H1 (cell line): ENCODE results near the gene KIF22. TPM values are rescaled to one million over a fixed set of nuclear protein-coding genes. Genes with fewer than 3 reads are reported as not detected.

ENCODE experiments used
- BCL11A ChIP-seq, 2 experiments: IDR thresholded peaks; one replicate each; pipeline ENCODE4 v1.6.1; 2011; ENCODE audit warnings: low read depth in 2 of 2, low read length in 2 of 2, mild to moderate bottlenecking in 2 of 2
- CHD2 ChIP-seq: IDR thresholded peaks from 2 replicates; pipeline ENCODE4 v1.6.1; 2012; ENCODE audit warnings: low read length, improper control_type of control experiment
- FOSL1 ChIP-seq: IDR thresholded peaks from 2 replicates; pipeline ENCODE4 v1.6.1; 2011; ENCODE audit warnings: mild to moderate bottlenecking, low read depth, low read length, moderate library complexity; ENCODE audit not compliant: insufficient read depth
- GTF2F1 ChIP-seq: IDR thresholded peaks from 2 replicates; pipeline ENCODE4 v1.6.1; 2012; ENCODE audit warnings: low read depth, low read length, improper control_type of control experiment, borderline replicate concordance
- NANOG ChIP-seq: IDR thresholded peaks from 2 replicates; pipeline ENCODE4 v1.6.1; 2011; ENCODE audit warnings: low read length, low read depth, mild to moderate bottlenecking, inconsistent platforms; ENCODE audit not compliant: insufficient read depth, poor library complexity, severe bottlenecking
- SRF ChIP-seq: IDR thresholded peaks from 2 replicates; pipeline ENCODE4 v1.6.1; 2011; ENCODE audit warnings: mild to moderate bottlenecking, low read depth, low read length, moderate library complexity
- TCF12 ChIP-seq: IDR thresholded peaks from 2 replicates; pipeline ENCODE4 v1.6.1; 2011; ENCODE audit warnings: low read depth, mild to moderate bottlenecking, low read length
- USF2 ChIP-seq: IDR thresholded peaks from 2 replicates; pipeline ENCODE4 v1.6.1; 2011; ENCODE audit warnings: low read length, improper control_type of control experiment
- polyA plus RNA-seq, 7 experiments: library from polyadenylated mRNA; depleted of rRNA in 3 of 7; stranded (reverse) in 5 of 7; unstranded in 2 of 7; fragments of >200 nt in 5 of 7; fragments of 200-250 nt in 2 of 7; gene quantifications; 1 replicate in 5 of 7; 2 replicates in 1 of 7; 4 replicates in 1 of 7; pipeline versions ENCODE4 v1.2.1 to v1.2.3, GENCODE V29; 2011 to 2013; ENCODE audit warnings: missing spikeins in 2 of 7, mixed read lengths in 2 of 7
- total RNA-seq: library from RNA; stranded (reverse); fragmentation: NEBNext Ultra II Directional; extraction: Animal tissue kit (Norgen Biotek cat#: 25700); gene quantifications from 2 replicates; pipeline ENCODE4 v1.2.1, GENCODE V29; 2021
- TF ChIP-seq, protein P1 (sequence below): fragments of 300-600 bp; sonication (generic); IDR thresholded peaks from 2 replicates; pipeline ENCODE4 v1.7.1; 2012; ENCODE audit warnings: low read length, moderate library complexity, mild to moderate bottlenecking, inconsistent platforms; ENCODE audit not compliant: insufficient replicate concordance

The KIF22 gene
- total and polyA plus RNA-seq, 2 of the 8 experiments (the other 6 are each of a cell fraction or from before 2014, with no cell fraction given): 139 to 142 TPM

DNA sequence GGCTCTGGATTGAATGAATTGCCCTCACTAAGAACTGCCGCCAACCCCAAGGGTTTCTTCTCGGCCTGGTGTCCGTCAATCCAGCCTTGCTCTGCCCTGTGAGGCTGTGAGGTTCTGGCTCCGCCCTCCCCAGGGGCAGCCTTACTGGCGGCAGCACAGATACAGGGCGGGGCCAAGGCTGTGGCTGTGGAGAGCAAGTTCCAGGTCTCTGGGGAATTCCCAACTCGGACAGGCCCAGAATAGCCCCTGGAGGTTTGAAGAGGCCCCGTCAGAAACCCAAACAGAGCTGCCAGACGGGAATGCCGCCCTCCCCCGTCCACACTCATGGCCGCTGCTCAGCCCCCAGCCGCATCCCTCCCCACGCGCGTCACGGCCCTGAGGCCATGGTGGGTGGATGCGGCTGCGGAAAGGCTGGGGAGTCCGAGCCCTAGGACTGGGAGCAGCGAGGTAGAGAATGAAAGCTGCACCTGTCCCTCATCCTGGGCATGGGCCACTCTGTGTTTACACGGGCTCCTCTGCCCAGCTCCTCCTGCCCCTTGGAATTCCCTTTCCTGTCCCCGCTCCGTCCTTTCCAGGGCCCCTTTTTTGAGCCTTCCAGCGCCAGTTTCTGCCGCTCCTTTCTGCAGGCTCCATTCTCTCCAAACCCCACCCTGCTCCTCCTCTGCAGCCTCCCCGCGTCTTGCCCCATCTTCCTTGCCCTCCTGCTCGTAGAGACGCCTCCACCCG is 20.8 kb downstream of the KIF22 start (continued):
- TF ChIP-seq, protein P1, sequence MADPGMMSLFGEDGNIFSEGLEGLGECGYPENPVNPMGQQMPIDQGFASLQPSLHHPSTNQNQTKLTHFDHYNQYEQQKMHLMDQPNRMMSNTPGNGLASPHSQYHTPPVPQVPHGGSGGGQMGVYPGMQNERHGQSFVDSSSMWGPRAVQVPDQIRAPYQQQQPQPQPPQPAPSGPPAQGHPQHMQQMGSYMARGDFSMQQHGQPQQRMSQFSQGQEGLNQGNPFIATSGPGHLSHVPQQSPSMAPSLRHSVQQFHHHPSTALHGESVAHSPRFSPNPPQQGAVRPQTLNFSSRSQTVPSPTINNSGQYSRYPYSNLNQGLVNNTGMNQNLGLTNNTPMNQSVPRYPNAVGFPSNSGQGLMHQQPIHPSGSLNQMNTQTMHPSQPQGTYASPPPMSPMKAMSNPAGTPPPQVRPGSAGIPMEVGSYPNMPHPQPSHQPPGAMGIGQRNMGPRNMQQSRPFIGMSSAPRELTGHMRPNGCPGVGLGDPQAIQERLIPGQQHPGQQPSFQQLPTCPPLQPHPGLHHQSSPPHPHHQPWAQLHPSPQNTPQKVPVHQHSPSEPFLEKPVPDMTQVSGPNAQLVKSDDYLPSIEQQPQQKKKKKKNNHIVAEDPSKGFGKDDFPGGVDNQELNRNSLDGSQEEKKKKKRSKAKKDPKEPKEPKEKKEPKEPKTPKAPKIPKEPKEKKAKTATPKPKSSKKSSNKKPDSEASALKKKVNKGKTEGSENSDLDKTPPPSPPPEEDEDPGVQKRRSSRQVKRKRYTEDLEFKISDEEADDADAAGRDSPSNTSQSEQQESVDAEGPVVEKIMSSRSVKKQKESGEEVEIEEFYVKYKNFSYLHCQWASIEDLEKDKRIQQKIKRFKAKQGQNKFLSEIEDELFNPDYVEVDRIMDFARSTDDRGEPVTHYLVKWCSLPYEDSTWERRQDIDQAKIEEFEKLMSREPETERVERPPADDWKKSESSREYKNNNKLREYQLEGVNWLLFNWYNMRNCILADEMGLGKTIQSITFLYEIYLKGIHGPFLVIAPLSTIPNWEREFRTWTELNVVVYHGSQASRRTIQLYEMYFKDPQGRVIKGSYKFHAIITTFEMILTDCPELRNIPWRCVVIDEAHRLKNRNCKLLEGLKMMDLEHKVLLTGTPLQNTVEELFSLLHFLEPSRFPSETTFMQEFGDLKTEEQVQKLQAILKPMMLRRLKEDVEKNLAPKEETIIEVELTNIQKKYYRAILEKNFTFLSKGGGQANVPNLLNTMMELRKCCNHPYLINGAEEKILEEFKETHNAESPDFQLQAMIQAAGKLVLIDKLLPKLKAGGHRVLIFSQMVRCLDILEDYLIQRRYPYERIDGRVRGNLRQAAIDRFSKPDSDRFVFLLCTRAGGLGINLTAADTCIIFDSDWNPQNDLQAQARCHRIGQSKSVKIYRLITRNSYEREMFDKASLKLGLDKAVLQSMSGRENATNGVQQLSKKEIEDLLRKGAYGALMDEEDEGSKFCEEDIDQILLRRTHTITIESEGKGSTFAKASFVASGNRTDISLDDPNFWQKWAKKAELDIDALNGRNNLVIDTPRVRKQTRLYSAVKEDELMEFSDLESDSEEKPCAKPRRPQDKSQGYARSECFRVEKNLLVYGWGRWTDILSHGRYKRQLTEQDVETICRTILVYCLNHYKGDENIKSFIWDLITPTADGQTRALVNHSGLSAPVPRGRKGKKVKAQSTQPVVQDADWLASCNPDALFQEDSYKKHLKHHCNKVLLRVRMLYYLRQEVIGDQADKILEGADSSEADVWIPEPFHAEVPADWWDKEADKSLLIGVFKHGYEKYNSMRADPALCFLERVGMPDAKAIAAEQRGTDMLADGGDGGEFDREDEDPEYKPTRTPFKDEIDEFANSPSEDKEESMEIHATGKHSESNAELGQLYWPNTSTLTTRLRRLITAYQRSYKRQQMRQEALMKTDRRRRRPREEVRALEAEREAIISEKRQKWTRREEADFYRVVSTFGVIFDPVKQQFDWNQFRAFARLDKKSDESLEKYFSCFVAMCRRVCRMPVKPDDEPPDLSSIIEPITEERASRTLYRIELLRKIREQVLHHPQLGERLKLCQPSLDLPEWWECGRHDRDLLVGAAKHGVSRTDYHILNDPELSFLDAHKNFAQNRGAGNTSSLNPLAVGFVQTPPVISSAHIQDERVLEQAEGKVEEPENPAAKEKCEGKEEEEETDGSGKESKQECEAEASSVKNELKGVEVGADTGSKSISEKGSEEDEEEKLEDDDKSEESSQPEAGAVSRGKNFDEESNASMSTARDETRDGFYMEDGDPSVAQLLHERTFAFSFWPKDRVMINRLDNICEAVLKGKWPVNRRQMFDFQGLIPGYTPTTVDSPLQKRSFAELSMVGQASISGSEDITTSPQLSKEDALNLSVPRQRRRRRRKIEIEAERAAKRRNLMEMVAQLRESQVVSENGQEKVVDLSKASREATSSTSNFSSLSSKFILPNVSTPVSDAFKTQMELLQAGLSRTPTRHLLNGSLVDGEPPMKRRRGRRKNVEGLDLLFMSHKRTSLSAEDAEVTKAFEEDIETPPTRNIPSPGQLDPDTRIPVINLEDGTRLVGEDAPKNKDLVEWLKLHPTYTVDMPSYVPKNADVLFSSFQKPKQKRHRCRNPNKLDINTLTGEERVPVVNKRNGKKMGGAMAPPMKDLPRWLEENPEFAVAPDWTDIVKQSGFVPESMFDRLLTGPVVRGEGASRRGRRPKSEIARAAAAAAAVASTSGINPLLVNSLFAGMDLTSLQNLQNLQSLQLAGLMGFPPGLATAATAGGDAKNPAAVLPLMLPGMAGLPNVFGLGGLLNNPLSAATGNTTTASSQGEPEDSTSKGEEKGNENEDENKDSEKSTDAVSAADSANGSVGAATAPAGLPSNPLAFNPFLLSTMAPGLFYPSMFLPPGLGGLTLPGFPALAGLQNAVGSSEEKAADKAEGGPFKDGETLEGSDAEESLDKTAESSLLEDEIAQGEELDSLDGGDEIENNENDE: no peak
- TF ChIP-seq USF2 (no peak), TCF12 (no peak), FOSL1 (no peak), CHD2 (no peak), SRF (no peak), NANOG (no peak), BCL11A (IDR thresholded peaks at IDR 0.05; ENCODE audit: low read depth in 2 of 2, low read length in 2 of 2) (no peak), GTF2F1 (no peak)
